Lung microvascular endothelial cell (primary cell): ENCODE results near the gene NEK11. TPM values are rescaled to one million over a fixed set of nuclear protein-coding genes. Genes with fewer than 3 reads are reported as not detected.
A peak's percentile ranks its signal among the peaks of the same experiment; 100 is the strongest.

Experiments
- DNase-seq, 2 donors: peaks; one replicate each; pipeline versions ENCODE4 v3.0.0 to v3.0.0-alpha.2; 2010; ENCODE audit warnings: low read depth in 2 of 2
- total RNA-seq: library from RNA; depleted of rRNA; stranded (reverse); fragments of >200 nt; gene quantifications from 2 replicates; pipeline ENCODE4 v1.2.1, GENCODE V29; 2014

NEK11 gene
- total RNA-seq, 1 donor from 2014 or later, result 2.0 TPM

DNA sequence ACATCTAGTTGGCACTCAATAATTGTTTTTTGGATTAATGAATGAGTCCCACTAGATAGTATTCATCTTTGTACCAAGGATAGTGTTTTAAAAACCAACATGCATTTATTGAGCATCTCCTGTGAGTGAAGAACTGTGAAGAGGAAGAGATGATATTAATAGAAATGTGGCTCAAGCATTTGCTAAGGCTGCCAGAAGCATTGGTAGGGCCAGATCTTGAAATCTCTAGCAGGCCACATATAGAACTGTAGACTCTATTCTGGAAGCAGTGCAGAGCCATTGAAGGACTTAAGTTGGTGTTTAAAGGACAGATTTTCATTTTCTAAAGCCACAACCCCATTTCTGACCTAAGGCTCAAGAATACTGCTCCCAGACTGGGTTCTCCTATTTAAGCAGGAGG, 99.0 kb downstream of the NEK11 start:
- DNase-seq, result no peak

DNA sequence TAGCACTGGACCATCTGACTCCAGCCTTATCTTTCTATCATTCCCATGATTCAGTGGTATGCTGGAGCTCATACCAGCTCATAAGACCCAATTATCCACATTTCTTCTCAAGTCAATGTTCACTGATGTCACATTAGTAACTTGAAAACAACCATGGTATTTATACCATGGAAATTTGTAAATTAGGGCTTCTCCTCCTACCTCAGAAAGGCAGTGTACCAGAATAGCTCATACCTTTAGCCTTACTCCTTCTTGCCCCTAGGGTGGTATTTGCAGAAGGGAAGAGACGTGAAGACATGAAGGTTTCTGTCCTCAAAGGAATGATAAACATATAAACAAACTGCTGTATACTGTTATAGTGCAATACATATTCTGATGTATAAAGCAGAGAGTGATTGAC, 114.2 kb downstream of the NEK11 start:
- DNase-seq, result no peak

GRCh38 chr3:131141770-131142169, 115.1 kb downstream of the NEK11 start:
- DNase-seq, result no peak

DNA sequence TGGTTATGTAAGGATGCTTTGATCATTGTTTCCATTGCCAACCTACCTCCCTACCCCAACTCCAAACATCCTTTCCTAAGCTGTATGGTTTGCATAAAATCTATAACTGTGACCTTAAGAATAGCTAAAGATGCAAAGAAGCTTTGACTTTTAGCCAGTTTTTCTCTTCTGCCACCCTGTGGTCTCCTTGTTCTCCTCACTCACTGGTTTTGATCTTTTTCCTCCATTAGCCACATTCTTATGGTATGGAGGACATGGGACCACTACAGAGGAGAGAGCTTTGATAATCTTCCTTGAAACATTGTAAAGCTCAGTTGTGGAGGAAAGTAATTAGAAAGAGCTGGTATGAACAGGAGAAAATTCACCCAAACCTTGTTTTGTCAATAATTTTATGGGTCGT, 115.9 kb downstream of the NEK11 start:
- no peak for DNase-seq

GRCh38 chr3:131143802-131144201, 117.1 kb downstream of the NEK11 start:
- DNase-seq, result no peak

DNA sequence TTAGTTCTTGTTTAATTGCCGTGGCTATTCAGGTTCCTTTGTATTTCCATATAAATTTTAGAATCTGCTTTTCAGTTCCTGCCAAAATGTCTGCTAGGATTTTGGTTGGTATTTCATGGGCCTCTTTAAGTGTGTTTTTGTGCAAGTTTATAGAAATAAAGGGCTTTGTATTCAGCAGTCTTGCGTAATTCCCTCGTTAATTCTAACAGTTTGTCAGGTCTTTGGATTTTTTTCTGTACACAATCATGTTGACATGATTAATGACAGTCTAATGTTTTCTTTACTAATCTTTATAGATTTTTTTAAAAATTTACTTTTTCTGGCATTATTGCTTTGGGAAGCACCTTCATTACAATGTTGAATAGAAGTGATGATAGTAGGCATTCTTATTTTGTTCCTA, 120.9 kb downstream of the NEK11 start:
- DNase-seq, result no peak

GRCh38 chr3:131158434-131158833, 131.8 kb downstream of the NEK11 start:
- DNase-seq, result no peak

- DNase-seq, result no peak
Measured at GRCh38 chr3:131162516-131162915, 135.8 kb downstream of the NEK11 start.

GRCh38 chr3:131167867-131168266, 141.2 kb downstream of the NEK11 start:
- DNase-seq, result no peak

- DNase-seq, result no peak
Measured at GRCh38 chr3:131169331-131169730, 142.7 kb downstream of the NEK11 start.

DNA sequence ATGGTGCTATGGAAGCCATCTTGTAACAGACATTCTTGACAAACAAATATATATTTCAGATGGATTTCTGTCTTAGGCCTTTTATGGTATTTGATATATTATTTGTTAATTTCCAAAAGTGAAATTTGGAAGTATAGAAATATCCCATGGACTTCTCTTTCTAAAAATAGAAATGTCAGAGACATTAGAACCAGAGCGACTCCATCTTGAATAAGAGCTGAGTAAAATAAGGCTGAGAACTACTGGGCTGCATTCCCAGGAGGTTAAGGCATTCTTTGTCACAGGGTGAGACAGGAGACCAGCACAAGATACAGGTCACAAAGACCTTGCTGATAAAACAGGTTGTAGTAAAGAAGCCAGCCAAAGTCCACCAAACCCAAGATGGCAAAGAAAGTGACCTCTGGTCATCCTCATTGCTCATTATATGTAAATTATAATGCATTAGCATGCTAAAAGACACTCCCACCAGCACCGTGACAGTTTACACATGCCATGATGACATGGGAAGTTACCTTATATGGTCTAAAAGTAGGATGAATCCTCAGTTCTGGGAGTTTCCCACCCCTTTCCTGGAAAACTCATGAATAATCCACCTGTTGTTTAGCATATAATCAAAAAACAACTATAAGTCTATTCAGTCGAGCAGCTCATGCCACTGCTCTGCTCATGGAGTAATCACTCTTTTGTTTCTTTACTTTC, 146.0 kb downstream of the NEK11 start:
- no peak for DNase-seq

- DNase-seq, result peak in 1 of 2 donors; percentile 20
Measured at GRCh38 chr3:131174752-131175151, 148.1 kb downstream of the NEK11 start.

GRCh38 chr3:131178710-131179375, 152.2 kb downstream of the NEK11 start:
- no peak for DNase-seq

GRCh38 chr3:131192701-131193100, 166.0 kb downstream of the NEK11 start:
- DNase-seq, result no peak

- peak in 1 of 2 donors; percentile 7 for DNase-seq
Measured at GRCh38 chr3:131193641-131194238, 167.1 kb downstream of the NEK11 start.

GRCh38 chr3:131194816-131195215, 168.1 kb downstream of the NEK11 start:
- DNase-seq, result no peak

DNA sequence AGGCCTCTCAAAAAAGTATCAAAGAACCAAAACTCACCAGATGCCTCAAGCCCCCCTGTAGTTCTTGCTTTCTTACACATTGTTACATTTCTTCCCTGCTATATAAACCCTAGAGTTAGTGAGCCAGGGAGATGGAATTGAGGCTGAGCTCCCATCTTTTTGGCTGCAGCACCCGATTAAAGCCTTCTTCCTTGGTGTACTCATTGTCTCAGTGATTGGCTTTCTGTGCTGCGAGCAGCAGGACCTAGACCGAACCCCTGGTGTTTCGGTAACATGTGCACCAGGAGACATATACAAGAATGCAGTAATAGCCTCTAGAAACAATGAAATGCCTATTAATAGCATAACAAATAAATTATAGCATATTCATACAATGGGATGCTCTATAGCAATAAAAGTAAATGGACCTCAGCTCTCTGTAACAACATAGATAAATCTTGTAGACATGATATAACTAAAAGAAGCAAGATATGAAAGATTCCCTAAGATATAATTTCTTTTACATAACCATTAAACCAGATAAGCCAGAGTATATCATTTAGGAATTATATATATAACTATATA, 174.0 kb downstream of the NEK11 start:
- DNase-seq, result no peak

DNA sequence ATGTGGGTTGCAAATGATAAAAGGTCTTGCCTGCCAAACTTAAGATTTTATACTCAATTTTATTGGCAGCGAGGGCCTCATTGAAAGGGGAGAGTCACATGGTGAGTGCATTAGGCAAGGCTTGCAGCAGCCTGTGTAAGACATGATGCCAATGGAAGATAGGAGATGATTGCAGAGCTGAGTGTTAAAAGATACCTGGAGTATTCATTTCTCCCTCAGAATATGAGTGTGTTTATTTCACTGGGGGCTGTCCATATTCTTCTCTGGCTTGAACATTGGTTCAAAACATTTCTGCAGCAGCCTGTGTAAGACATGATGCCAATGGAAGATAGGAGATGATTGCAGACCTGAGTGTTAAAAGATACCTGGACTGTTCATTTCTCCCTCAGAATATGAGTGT, 189.7 kb downstream of the NEK11 start:
- DNase-seq, result no peak

- peak in 1 of 2 donors; percentile 43 for DNase-seq
Measured at GRCh38 chr3:131216801-131217200, 190.1 kb downstream of the NEK11 start.

DNA sequence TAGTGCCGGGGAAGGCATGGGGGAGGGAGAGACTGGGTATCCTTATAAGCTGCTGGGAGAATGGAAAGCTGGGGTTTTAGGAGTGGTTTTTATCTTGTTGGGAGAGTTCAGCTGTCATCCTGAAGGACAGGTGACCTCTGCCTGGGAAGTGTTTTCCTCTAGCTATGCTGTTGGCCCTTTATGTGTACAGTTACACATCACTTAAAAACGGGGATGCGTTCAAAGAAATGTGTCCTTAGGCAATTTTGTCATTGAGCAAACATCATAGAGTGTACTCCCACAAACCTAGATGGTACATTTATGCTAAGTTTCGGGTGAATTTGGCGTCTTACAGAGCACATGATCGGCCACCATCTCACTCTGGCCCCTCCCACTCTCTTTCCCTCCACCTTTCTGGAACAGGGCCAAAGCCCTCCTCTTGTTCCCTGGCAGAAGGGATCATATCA, 190.6 kb downstream of the NEK11 start:
- no peak for DNase-seq

- DNase-seq, result no peak
Measured at GRCh38 chr3:131218196-131218595, 191.5 kb downstream of the NEK11 start.

- DNase-seq, result no peak
Measured at GRCh38 chr3:131221731-131222130, 195.1 kb downstream of the NEK11 start.
